WTC11 (cell line): ENCODE results near the gene SMPD1.

Experiments
- CBFB ChIP-seq: sonication (generic); formaldehyde crosslinking; IDR thresholded peaks from 2 replicates; pipeline ENCODE4 v1.8.1; 2022; ENCODE audit warnings: mild to moderate bottlenecking, low read depth, missing genetic modification reagents
- CREM ChIP-seq: sonication (generic); formaldehyde crosslinking; IDR thresholded peaks from 2 replicates; pipeline ENCODE4 v1.8.1; 2022; ENCODE audit warnings: mild to moderate bottlenecking, missing genetic modification reagents, moderate library complexity
- FOXK1 ChIP-seq: sonication (generic); formaldehyde crosslinking; IDR thresholded peaks from 2 replicates; pipeline ENCODE4 v1.8.0; 2022; ENCODE audit warnings: mild to moderate bottlenecking, moderate library complexity, missing genetic modification reagents
- HMGXB4 ChIP-seq: sonication (generic); formaldehyde crosslinking; IDR thresholded peaks from 2 replicates; pipeline ENCODE4 v1.8.1; 2023; ENCODE audit warnings: mild to moderate bottlenecking, moderate library complexity, missing genetic modification reagents
- NFYB ChIP-seq: sonication (generic); formaldehyde crosslinking; conservative IDR thresholded peaks from 2 replicates; pipeline ENCODE4 v1.8.0; 2022; ENCODE audit warnings: low read depth, missing genetic modification reagents
- ZSCAN18 ChIP-seq: fragments of 250-450 bp; sonication (Bioruptor Pico); IDR thresholded peaks from 2 replicates; pipeline ENCODE4 v2.1.2; 2022; ENCODE audit warnings: mild to moderate bottlenecking, moderate library complexity
- TF ChIP-seq, protein P1 (sequence below): fragments of 200-600 bp; IDR thresholded peaks from 2 replicates; pipeline ENCODE4 v1.8.0; 2022; ENCODE audit warnings: antibody characterized with exemption
- TF ChIP-seq, protein P2 (sequence below): sonication (generic); formaldehyde crosslinking; IDR thresholded peaks from 2 replicates; pipeline ENCODE4 v1.8.0; 2022; ENCODE audit warnings: mild to moderate bottlenecking, missing genetic modification reagents

DNA sequence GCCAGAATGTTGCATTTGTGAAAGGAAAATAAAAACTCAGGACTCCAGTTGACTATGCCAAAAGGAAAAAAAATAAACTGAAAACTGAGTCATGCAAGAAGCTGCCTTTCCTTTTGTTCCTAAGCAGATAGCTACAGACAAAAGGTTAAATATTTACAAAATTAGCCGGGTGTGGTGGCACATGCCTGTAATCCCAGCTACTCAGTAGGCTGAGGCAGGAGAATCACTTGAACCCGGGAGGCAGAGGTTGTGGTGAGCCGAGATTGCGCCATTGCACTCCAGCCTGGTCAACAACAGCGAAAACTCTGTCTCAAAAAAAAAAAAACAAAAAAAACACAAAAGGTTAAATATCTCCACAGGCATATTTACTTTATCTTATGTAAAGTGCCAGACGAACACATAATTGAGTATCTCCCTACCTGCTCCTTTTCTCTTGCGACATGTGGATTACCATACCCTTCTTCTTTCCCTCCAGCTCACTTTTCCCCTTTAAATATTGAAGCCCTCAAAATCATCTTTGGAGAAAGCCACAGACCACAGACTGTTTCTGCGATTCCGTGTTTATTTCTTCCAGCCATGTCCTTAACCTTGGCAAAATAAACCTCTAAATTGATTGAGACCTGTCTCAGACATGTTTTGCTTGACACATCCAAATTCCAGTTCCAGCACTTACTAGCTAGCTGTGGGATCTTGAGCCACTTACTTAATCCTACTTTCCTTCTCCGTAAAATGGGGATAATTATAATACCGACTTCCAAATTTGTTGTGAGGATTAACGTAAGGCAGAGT is 2.3 kb upstream of the SMPD1 start:
- no peak for TF ChIP-seq CBFB (CRISPR knock-in tag)
- no peak for TF ChIP-seq FOXK1 (CRISPR knock-in tag)
- no peak for TF ChIP-seq NFYB (CRISPR knock-in tag)
- no peak for TF ChIP-seq CREM (CRISPR knock-in tag)
- no peak for TF ChIP-seq HMGXB4 (CRISPR knock-in tag)
- TF ChIP-seq, protein P1, sequence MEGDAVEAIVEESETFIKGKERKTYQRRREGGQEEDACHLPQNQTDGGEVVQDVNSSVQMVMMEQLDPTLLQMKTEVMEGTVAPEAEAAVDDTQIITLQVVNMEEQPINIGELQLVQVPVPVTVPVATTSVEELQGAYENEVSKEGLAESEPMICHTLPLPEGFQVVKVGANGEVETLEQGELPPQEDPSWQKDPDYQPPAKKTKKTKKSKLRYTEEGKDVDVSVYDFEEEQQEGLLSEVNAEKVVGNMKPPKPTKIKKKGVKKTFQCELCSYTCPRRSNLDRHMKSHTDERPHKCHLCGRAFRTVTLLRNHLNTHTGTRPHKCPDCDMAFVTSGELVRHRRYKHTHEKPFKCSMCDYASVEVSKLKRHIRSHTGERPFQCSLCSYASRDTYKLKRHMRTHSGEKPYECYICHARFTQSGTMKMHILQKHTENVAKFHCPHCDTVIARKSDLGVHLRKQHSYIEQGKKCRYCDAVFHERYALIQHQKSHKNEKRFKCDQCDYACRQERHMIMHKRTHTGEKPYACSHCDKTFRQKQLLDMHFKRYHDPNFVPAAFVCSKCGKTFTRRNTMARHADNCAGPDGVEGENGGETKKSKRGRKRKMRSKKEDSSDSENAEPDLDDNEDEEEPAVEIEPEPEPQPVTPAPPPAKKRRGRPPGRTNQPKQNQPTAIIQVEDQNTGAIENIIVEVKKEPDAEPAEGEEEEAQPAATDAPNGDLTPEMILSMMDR = no peak
- TF ChIP-seq ZSCAN18 (CRISPR knock-in tag) = no peak
- TF ChIP-seq, protein P2, sequence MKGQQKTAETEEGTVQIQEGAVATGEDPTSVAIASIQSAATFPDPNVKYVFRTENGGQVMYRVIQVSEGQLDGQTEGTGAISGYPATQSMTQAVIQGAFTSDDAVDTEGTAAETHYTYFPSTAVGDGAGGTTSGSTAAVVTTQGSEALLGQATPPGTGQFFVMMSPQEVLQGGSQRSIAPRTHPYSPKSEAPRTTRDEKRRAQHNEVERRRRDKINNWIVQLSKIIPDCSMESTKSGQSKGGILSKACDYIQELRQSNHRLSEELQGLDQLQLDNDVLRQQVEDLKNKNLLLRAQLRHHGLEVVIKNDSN (CRISPR knock-in tag) = no peak
